Esophagus muscularis mucosa (tissue), 4 donors: Measurements from ENCODE around the gene OR6S1. TPM values are rescaled to one million over a fixed set of nuclear protein-coding genes. Genes with fewer than 3 reads are reported as not detected.
"Not testable (repeated sequence)": the region's sequence is repeated elsewhere in the genome, so short reads cannot be mapped to it uniquely, and the experiment has no call there.

Experiments
- DNase-seq: peaks from one replicate; pipeline ENCODE4 v3.0.0-alpha.2; 2017; ENCODE audit errors: extremely low spot score
- H3K27ac ChIP-seq, 4 donors: fragments of 200-600 bp; sonication (generic); replicated peaks in 1 of 4; 1 replicate in 3 of 4; 2 replicates in 1 of 4; pipeline ENCODE4 v1.5.1; 2016 to 2019; ENCODE audit warnings: mild to moderate bottlenecking in 1 of 4
- H3K27me3 ChIP-seq, 4 donors: fragments of 200-600 bp; sonication (generic); one replicate each; pipeline versions ENCODE4 v1.5.1 to v1.6.0; 2016 to 2019
- H3K36me3 ChIP-seq, 4 donors: fragments of 200-600 bp; sonication (generic); one replicate each; pipeline ENCODE4 v1.5.1; 2016 to 2019
- H3K4me1 ChIP-seq, 4 donors: fragments of 200-600 bp; sonication (generic); one replicate each; pipeline ENCODE4 v1.5.1; 2016 to 2019
- H3K4me3 ChIP-seq, 4 donors: fragments of 200-600 bp; sonication (generic); 1 replicate in 2 of 4; 2 replicates in 2 of 4; pipeline ENCODE4 v1.5.1; 2016 to 2019; ENCODE audit warnings: mild to moderate bottlenecking in 4 of 4, moderate library complexity in 1 of 4
- H3K9me3 ChIP-seq, 4 donors: fragments of 200-600 bp; sonication (generic); 1 replicate in 3 of 4; 2 replicates in 1 of 4; pipeline ENCODE4 v1.5.1; 2016 to 2019
- CTCF ChIP-seq, 3 experiments: fragments of 200-600 bp in 2 of 3; fragments of 450-650 bp in 1 of 3; sonication (generic) in 2 of 3; IDR thresholded peaks; one replicate each; pipeline ENCODE4 v1.5.1; 2017 to 2019; ENCODE audit warnings: antibody characterized with exemption in 3 of 3, mild to moderate bottlenecking in 2 of 3, moderate library complexity in 1 of 3
- EP300 ChIP-seq: sonication (generic); formaldehyde crosslinking; IDR thresholded peaks from one replicate; pipeline ENCODE4 v1.6.1; 2017; ENCODE audit warnings: antibody characterized with exemption
- POLR2A ChIP-seq: fragments of 450-650 bp; IDR thresholded peaks from one replicate; pipeline ENCODE4 v1.6.1; 2017; ENCODE audit warnings: antibody characterized with exemption, moderate library complexity, mild to moderate bottlenecking, low read depth
- POLR2AphosphoS5 ChIP-seq, 2 donors: sonication (generic); formaldehyde crosslinking; IDR thresholded peaks; one replicate each; pipeline ENCODE4 v1.6.1; 2017; ENCODE audit warnings: antibody characterized with exemption in 2 of 2
- WGBS: methylation state at CpG from one replicate; pipeline ENCODE4 v1.1.5; 2018; 5-methylcytosine and 5-hydroxymethylcytosine counted together
- intact Hi-C: fragments of 100-400 bp; cut with DNase I; formaldehyde crosslinking; loops from one replicate; pipeline ENCODE4 v1.15.1; 2023
- total RNA-seq, 4 donors: library from RNA; depleted of rRNA; stranded (reverse); fragments of >200 nt; gene quantifications; one replicate each; pipeline versions ENCODE4 v1.1.0 to v1.2.1, GENCODE V29; 2016

OR6S1 gene
- total RNA-seq, 4 donors from 2014 or later, result not detected

- H3K27ac ChIP-seq, result no peak overlapping the region
- no peaks in the 10 kb centered on the region for H3K36me3 ChIP-seq
- intact Hi-C loops, result no loop called here
- 83% methylated on average over 4 of the region's 4 CpGs for WGBS
- H3K9me3 ChIP-seq, result no peaks in the 10 kb centered on the region
- no peak overlapping the region for H3K4me3 ChIP-seq
- DNase-seq, result no peak
- TF ChIP-seq POLR2A (no peak), EP300 (no peak), POLR2AphosphoS5 (IDR thresholded peaks at IDR 0.05) (no peak), CTCF (IDR thresholded peaks at IDR 0.05) (no peak)
- H3K27me3 ChIP-seq, result peaks cover 0 to 23% (median 0%) of the 10 kb centered on the region in 4 donors
- no peaks in the 10 kb centered on the region for H3K4me1 ChIP-seq
These were observed 30.2 kb upstream of the OR6S1 start for GRCh38 chr14:20671597-20672283.

GRCh38 chr14:20668969-20669368 is 27.5 kb upstream of the OR6S1 start:
- intact Hi-C loops, result no loop called here
- H3K9me3 ChIP-seq, result no peaks in the 10 kb centered on the region
- no peaks in the 10 kb centered on the region for H3K36me3 ChIP-seq
- no peak for DNase-seq
- no peaks in the 10 kb centered on the region for H3K4me1 ChIP-seq
- H3K27ac ChIP-seq, result no peak overlapping the region
- H3K27me3 ChIP-seq, result peaks cover 0 to 49% (median 5%) of the 10 kb centered on the region in 4 donors
- 92% methylated on average over 2 of the region's 2 CpGs for WGBS
- H3K4me3 ChIP-seq, result no peak overlapping the region
- TF ChIP-seq POLR2AphosphoS5 (IDR thresholded peaks at IDR 0.05) (no peak), POLR2A (no peak), EP300 (no peak), CTCF (IDR thresholded peaks at IDR 0.05) (no peak)

GRCh38 chr14:20667957-20668356 is 26.5 kb upstream of the OR6S1 start:
- no peaks in the 10 kb centered on the region for H3K36me3 ChIP-seq
- WGBS, result 72% methylated on average over 2 of the region's 2 CpGs
- intact Hi-C loops, result no loop called here
- no peak for TF ChIP-seq CTCF (IDR thresholded peaks at IDR 0.05)
- no peak for TF ChIP-seq POLR2A
- no peak for TF ChIP-seq EP300
- H3K4me1 ChIP-seq, result peaks cover 4 to 10% (median 10%) of the 10 kb centered on the region in 4 donors
- H3K27ac ChIP-seq, result no peak overlapping the region
- no peak overlapping the region for H3K4me3 ChIP-seq
- H3K27me3 ChIP-seq, result peaks cover 0 to 52% (median 11%) of the 10 kb centered on the region in 4 donors
- no peaks in the 10 kb centered on the region for H3K9me3 ChIP-seq
- DNase-seq, result no peak

- H3K9me3 ChIP-seq, H3K27ac ChIP-seq, H3K36me3 ChIP-seq, intact Hi-C loops, H3K4me3 ChIP-seq, DNase-seq: not testable (repeated sequence)
- peaks cover 4 to 15% (median 12%) of the 10 kb centered on the region in 4 donors for H3K4me1 ChIP-seq
- H3K27me3 ChIP-seq, result peaks cover 0 to 66% (median 18%) of the 10 kb centered on the region in 4 donors
- 68% methylated on average over 7 of the region's 7 CpGs for WGBS
These were observed 25.0 kb upstream of the OR6S1 start for GRCh38 chr14:20666400-20666961.

GRCh38 chr14:20662968-20663732 is 21.7 kb upstream of the OR6S1 start:
- Histone ChIP-seq H3K36me3 (no peaks in the 10 kb centered on the region), H3K27me3 (peaks cover 0 to 97% (median 33%) of the 10 kb centered on the region in 4 donors), H3K4me1 (peaks cover 4 to 15% (median 12%) of the 10 kb centered on the region in 4 donors), H3K27ac (no peak overlapping the region), H3K4me3 (peak overlapping the region; percentile 1 to 48 (median 26)), H3K9me3 (no peaks in the 10 kb centered on the region)
- DNase-seq, result peak; percentile 91
- TF ChIP-seq POLR2A (no peak), CTCF (IDR thresholded peaks at IDR 0.05) (peak; percentile 25 to 50 (median 47)), POLR2AphosphoS5 (IDR thresholded peaks at IDR 0.05) (peak in 1 of 2 donors; percentile 7)
- intact Hi-C loops, result no loop called here
- WGBS, result 2% methylated on average over 31 of the region's 31 CpGs
